CD14-positive monocyte (primary cell): ENCODE results near the gene SCN2A. TPM values are rescaled to one million over a fixed set of nuclear protein-coding genes. Genes with fewer than 3 reads are reported as not detected.

ENCODE experiments used
- DNase-seq, 3 donors: peaks; one replicate each; pipeline ENCODE4 v3.0.0-alpha.2; 2011 to 2022
- H2AFZ ChIP-seq: 2 replicates; pipeline ENCODE4 v1.6.0; 2012; ENCODE audit warnings: mild to moderate bottlenecking, low read depth, low read length, inconsistent platforms; ENCODE audit not compliant: insufficient read depth, poor library complexity, severe bottlenecking
- H3K27ac ChIP-seq, 2 donors: 1 replicate in 1 of 2; 2 replicates in 1 of 2; pipeline ENCODE4 v1.5.1; 2012 to 2013; ENCODE audit warnings: low read length in 2 of 2, control low read depth in 1 of 2, inconsistent platforms in 1 of 2, low read depth in 1 of 2, mild to moderate bottlenecking in 1 of 2
- H3K27me3 ChIP-seq, 2 donors: one replicate each; pipeline versions ENCODE4 v1.6.0 to v1.6.1; 2011 to 2013; ENCODE audit warnings: low read length in 2 of 2; ENCODE audit not compliant: control insufficient read depth in 2 of 2, insufficient read depth in 2 of 2
- H3K36me3 ChIP-seq, 2 donors: replicated peaks in 1 of 2; 1 replicate in 1 of 2; 2 replicates in 1 of 2; pipeline versions ENCODE4 v1.5.1 to v1.6.1; 2012 to 2013; ENCODE audit warnings: low read length in 2 of 2, control low read depth in 1 of 2, inconsistent platforms in 1 of 2, mild to moderate bottlenecking in 1 of 2; ENCODE audit not compliant: insufficient read depth in 2 of 2, control insufficient read depth in 1 of 2
- H3K4me1 ChIP-seq, 2 donors: 1 replicate in 1 of 2; 2 replicates in 1 of 2; pipeline versions ENCODE4 v1.5.1 to v1.6.1; 2012 to 2013; ENCODE audit warnings: low read length in 2 of 2, control low read depth in 1 of 2, inconsistent platforms in 1 of 2, mild to moderate bottlenecking in 1 of 2, moderate library complexity in 1 of 2; ENCODE audit not compliant: insufficient read depth in 2 of 2, control insufficient read depth in 1 of 2
- H3K4me2 ChIP-seq: replicated peaks from 2 replicates; pipeline ENCODE3; 2012; ENCODE audit warnings: low read length, moderate library complexity, mild to moderate bottlenecking; ENCODE audit not compliant: poor library complexity, severe bottlenecking; ENCODE audit errors: extremely low read depth
- H3K4me3 ChIP-seq, 3 experiments: fragments of 200-600 bp in 1 of 3; sonication (generic) in 1 of 3; replicated peaks in 1 of 3; 1 replicate in 2 of 3; 2 replicates in 1 of 3; pipeline ENCODE4 v1.5.1; 2011 to 2013; ENCODE audit warnings: low read length in 3 of 3, mild to moderate bottlenecking in 3 of 3, control low read depth in 2 of 3, low read depth in 2 of 3, inconsistent platforms in 1 of 3, moderate library complexity in 1 of 3
- H3K79me2 ChIP-seq: 2 replicates; pipeline ENCODE4 v1.6.0; 2012; ENCODE audit warnings: mild to moderate bottlenecking, control low read depth, inconsistent platforms, low read length, moderate library complexity; ENCODE audit not compliant: insufficient read depth
- H3K9ac ChIP-seq: 2 replicates; pipeline ENCODE4 v1.6.0; 2017; ENCODE audit warnings: low read length, mild to moderate bottlenecking; ENCODE audit not compliant: insufficient read depth, poor library complexity, severe bottlenecking
- H3K9me3 ChIP-seq, 2 donors: replicated peaks in 1 of 2; 1 replicate in 1 of 2; 2 replicates in 1 of 2; pipeline versions ENCODE4 v1.5.1 to v1.6.1; 2012 to 2013; ENCODE audit warnings: low read length in 2 of 2, control low read depth in 1 of 2; ENCODE audit not compliant: control insufficient read depth in 1 of 2, insufficient read depth in 1 of 2
- H4K20me1 ChIP-seq: 2 replicates; pipeline ENCODE4 v1.6.0; 2012; ENCODE audit warnings: mild to moderate bottlenecking, low read length, control low read depth, moderate library complexity; ENCODE audit not compliant: insufficient read depth
- H3K27ac Mint-ChIP-seq, 7 donors: one replicate each; pipeline ENCODE4 v1.8.0; 2020; ENCODE audit warnings: mild to moderate bottlenecking in 7 of 7, mixed read lengths in 7 of 7, moderate library complexity in 6 of 7, inconsistent platforms in 2 of 7
- H3K27me3 Mint-ChIP-seq, 3 donors: one replicate each; pipeline ENCODE4 v1.8.0; 2021 to 2022; ENCODE audit warnings: low read depth in 3 of 3, mild to moderate bottlenecking in 3 of 3, mixed read lengths in 3 of 3, moderate library complexity in 3 of 3, inconsistent platforms in 1 of 3
- H3K36me3 Mint-ChIP-seq, 2 donors: one replicate each; pipeline ENCODE4 v1.8.0; 2020; ENCODE audit warnings: mixed read lengths in 2 of 2, inconsistent platforms in 1 of 2, mild to moderate bottlenecking in 1 of 2
- H3K4me1 Mint-ChIP-seq: one replicate; pipeline ENCODE4 v1.8.0; 2020; ENCODE audit warnings: mild to moderate bottlenecking, mixed read lengths
- H3K4me3 Mint-ChIP-seq, 2 donors: one replicate each; pipeline ENCODE4 v1.8.0; 2020; ENCODE audit warnings: mild to moderate bottlenecking in 2 of 2, mixed read lengths in 2 of 2, moderate library complexity in 1 of 2
- H3K9me3 Mint-ChIP-seq, 7 donors: one replicate each; pipeline ENCODE4 v1.8.0; 2020 to 2022; ENCODE audit warnings: mixed read lengths in 7 of 7, mild to moderate bottlenecking in 6 of 7, moderate library complexity in 6 of 7, inconsistent platforms in 2 of 7
- CTCF ChIP-seq: fragments of 200-600 bp; IDR thresholded peaks from one replicate; pipeline ENCODE4 v1.8.0; 2022; ENCODE audit warnings: antibody characterized with exemption, mild to moderate bottlenecking
- WGBS: methylation state at CpG from one replicate; pipeline ENCODE4 v1.1.5; 2013; ENCODE audit warnings: missing lambda C conversion rate; ENCODE audit not compliant: insufficient coverage; 5-methylcytosine and 5-hydroxymethylcytosine counted together
- intact Hi-C, 2 donors: fragments of 100-400 bp; cut with micrococcal nuclease; formaldehyde crosslinking; loops; one replicate each; pipeline versions ENCODE4 v1.15.0 to v1.15.1; 2023
- polyA plus RNA-seq, 3 donors: library from polyadenylated mRNA; depleted of rRNA in 1 of 3; unstranded in 2 of 3; stranded (reverse) in 1 of 3; fragments of 300-500 nt in 2 of 3; fragments of >200 nt in 1 of 3; fragmentation: Illumina TruSeq in 2 of 3; gene quantifications; 1 replicate in 2 of 3; 2 replicates in 1 of 3; pipeline ENCODE4 v1.2.3, GENCODE V29; 2012 to 2021

SCN2A gene
- polyA plus RNA-seq, 3 donors = not detected

GRCh38 chr2:165420231-165420630, 181.0 kb downstream of the SCN2A start:
- no peak overlapping the region for H3K27ac ChIP-seq
- TF ChIP-seq CTCF = no peak
- no peak overlapping the region for H3K4me3 ChIP-seq
- no peaks in the 10 kb centered on the region for H3K36me3 Mint-ChIP-seq
- H3K9me3 Mint-ChIP-seq = peaks cover 9 to 21% (median 12%) of the 10 kb centered on the region in 7 donors
- H3K4me3 Mint-ChIP-seq = no peak overlapping the region
- intact Hi-C loops = no loop called here
- H4K20me1 ChIP-seq = no peaks in the 10 kb centered on the region
- no peaks in the 10 kb centered on the region for H3K36me3 ChIP-seq
- H3K27me3 Mint-ChIP-seq = no peaks in the 10 kb centered on the region
- no peaks in the 10 kb centered on the region for H3K4me1 Mint-ChIP-seq
- DNase-seq = no peak
- no peak overlapping the region for H2AFZ ChIP-seq
- H3K27ac Mint-ChIP-seq = no peak overlapping the region
- no peaks in the 10 kb centered on the region for H3K4me1 ChIP-seq
- no peaks in the 10 kb centered on the region for H3K79me2 ChIP-seq
- no peak overlapping the region for H3K9ac ChIP-seq
- H3K27me3 ChIP-seq = no peaks in the 10 kb centered on the region
- no peak overlapping the region for H3K4me2 ChIP-seq
- H3K9me3 ChIP-seq = peaks cover 0 to 17% of the 10 kb centered on the region in 2 donors

DNA sequence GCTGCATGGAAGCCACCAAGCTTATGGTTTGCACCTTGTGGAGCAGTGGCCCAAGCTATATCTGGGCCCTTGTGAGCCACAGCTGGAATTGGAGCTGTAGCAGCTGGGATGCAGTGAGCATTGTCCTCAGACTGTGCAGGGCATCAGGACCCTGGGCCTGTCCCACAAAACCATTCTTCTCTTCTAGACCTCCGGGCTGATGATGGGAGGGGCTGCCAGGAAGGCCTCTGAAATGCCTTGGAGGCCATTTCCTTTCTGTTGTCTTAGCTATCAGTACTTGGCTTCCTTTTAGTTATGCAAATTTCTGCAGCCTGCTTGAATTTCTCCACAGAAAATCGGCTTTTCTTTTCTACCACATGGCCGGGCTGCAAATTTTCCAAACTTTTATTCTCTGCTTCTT, 183.9 kb downstream of the SCN2A start:
- Histone ChIP-seq H4K20me1 (no peaks in the 10 kb centered on the region), H2AFZ (no peak overlapping the region), H3K27me3 (no peaks in the 10 kb centered on the region), H3K27ac (no peak overlapping the region), H3K9me3 (peaks cover 0 to 24% of the 10 kb centered on the region in 2 donors), H3K36me3 (no peaks in the 10 kb centered on the region), H3K79me2 (no peaks in the 10 kb centered on the region), H3K9ac (no peak overlapping the region), H3K4me3 (no peak overlapping the region), H3K4me1 (no peaks in the 10 kb centered on the region), H3K4me2 (no peak overlapping the region)
- Mint-ChIP-seq H3K27me3 (no peaks in the 10 kb centered on the region), H3K4me1 (no peaks in the 10 kb centered on the region), H3K9me3 (peaks cover 3 to 14% (median 5%) of the 10 kb centered on the region in 7 donors), H3K4me3 (no peak overlapping the region), H3K36me3 (no peaks in the 10 kb centered on the region), H3K27ac (no peak overlapping the region)
- WGBS = 93% methylated on average over 2 of the region's 3 CpGs
- intact Hi-C loops = no loop called here
- DNase-seq = no peak
- no peak for TF ChIP-seq CTCF
